COR-L47 (cell line): Measurements from ENCODE around the gene NT5C1B.

Experiments used
- DNase-seq: peaks from one replicate; lab custom pipeline; 2025; lab: John Stamatoyannopoulos, UW

The NT5C1B gene

DNA sequence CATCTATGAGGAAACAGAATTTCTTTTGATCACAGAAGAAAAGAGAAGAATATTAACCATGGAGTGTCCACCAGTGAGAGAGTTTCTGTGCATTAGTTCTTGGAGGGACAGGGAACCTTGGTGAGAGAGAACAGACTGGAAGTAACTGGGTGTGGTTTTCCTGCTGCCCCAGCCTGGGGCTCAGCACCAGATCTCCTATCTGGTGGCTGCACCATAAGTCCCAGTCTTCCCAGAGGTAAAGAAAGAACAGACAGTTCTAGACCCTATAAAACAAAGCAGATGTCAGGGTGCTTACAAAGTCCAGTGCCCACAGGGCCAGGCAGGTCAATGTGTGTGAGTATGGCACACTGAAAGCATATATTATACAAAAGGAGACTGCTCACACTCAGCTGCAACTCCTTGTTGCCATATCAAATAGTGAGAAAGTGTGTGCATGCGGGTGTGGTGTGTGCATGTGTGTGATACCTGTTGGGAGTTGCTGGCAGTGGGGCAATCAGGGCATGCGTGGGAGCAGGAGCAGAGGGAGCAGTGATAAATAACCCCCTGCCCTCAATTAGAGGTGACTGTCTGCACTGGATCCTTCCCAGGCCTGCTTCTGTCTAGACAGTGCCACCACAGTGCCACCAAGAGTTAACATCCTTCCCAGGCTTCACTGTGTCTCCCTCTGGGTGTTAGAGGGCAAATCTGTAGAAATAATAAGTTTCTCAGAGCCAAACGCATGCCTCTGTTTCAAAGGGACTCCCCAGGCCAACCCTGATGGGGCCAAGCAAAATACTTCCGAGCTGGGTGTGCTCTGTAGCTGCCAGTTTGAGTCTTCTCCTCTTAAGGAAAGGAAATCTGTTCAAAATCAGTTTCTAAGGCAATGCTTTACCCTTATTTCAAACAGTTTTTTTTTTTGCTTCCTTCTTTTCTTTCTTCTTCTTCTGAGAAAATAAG is 74.6 kb downstream of the NT5C1B start:
- no peak for DNase-seq
